HCT116 (cell line): ENCODE data around the gene NRCAM. TPM values are rescaled to one million over a fixed set of nuclear protein-coding genes. Genes with fewer than 3 reads are reported as not detected.

ENCODE experiments used
- ATAC-seq: fragments of 200-7000 bp; cut with Tn5 transposase; 2 replicates; pipeline ENCODE4 v1.9.1; 2020; ENCODE audit warnings: mild to moderate bottlenecking, moderate library complexity
- BruUV-seq: library from RNA; stranded (reverse); fragments of 400-500 nt; replicated peaks from 2 replicates; lab custom pipeline; 2021; lab: Mats Ljungman, UMichigan
- CTCF ChIA-PET: fragments of 300-600 bp; sonication (Branson Sonifier 250); formaldehyde crosslinking; loops from one replicate; lab custom pipeline; 2021; ENCODE audit warnings: antibody characterized with exemption; lab: Charles Lee
- POLR2A ChIA-PET: fragments of 300-600, 350-600 bp; sonication (Branson Sonifier 250); formaldehyde crosslinking; loops from one replicate; lab custom pipeline; 2021; ENCODE audit warnings: antibody characterized with exemption; lab: Charles Lee
- RAD21 ChIA-PET, 2 experiments: fragments of 300-600 bp; sonication (Branson Sonifier 250); formaldehyde crosslinking; loops; one replicate each; lab custom pipeline; 2023; ENCODE audit warnings: low total read pairs in 2 of 2; ENCODE audit not compliant: uncharacterized antibody in 2 of 2, unreplicated experiment in 2 of 2, low non-redundant PET in 1 of 2; lab: Charles Lee
- DNase-seq: peaks from one replicate; pipeline ENCODE4 v3.0.0-alpha.2; 2010; ENCODE audit warnings: low read depth, low spot score
- H2AFZ ChIP-seq: fragments of 200-600 bp; shearing (Covaris generic), sonication (generic); 2 replicates; pipeline ENCODE4 v1.6.1; 2017; ENCODE audit warnings: low read depth, mixed run types, mixed read lengths, antibody characterized with exemption, low read length; ENCODE audit not compliant: poor library complexity, severe bottlenecking
- H3K27ac ChIP-seq: 2 replicates; pipeline ENCODE4 v1.5.1; 2012; ENCODE audit warnings: low read depth, low read length
- H3K27me3 ChIP-seq: fragments of 200-600 bp; sonication (generic); 2 replicates; pipeline ENCODE4 v1.6.1; 2016; ENCODE audit warnings: mixed run types, low read length, mixed read lengths; ENCODE audit not compliant: insufficient read depth
- H3K36me3 ChIP-seq, 2 experiments: fragments of 200-500 bp in 1 of 2; fragments of 200-600 bp in 1 of 2; sonication (Bioruptor generic) in 1 of 2; sonication (generic) in 1 of 2; 2 replicates each; pipeline versions ENCODE4 v1.5.1 to v1.6.1; 2014 to 2016; ENCODE audit warnings: low read length in 2 of 2, inconsistent platforms in 1 of 2, mixed read lengths in 1 of 2, mixed run types in 1 of 2; ENCODE audit not compliant: insufficient read depth in 2 of 2, control insufficient read depth in 1 of 2
- H3K4me1 ChIP-seq, 2 experiments: fragments of 200-600 bp in 1 of 2; sonication (generic) in 1 of 2; 2 replicates each; pipeline versions ENCODE4 v1.5.1 to v1.6.1; 2012 to 2017; ENCODE audit warnings: low read length in 2 of 2, inconsistent platforms in 1 of 2, mild to moderate bottlenecking in 1 of 2, mixed read lengths in 1 of 2, mixed run types in 1 of 2, moderate library complexity in 1 of 2; ENCODE audit not compliant: insufficient read depth in 2 of 2, control insufficient read depth in 1 of 2
- H3K4me2 ChIP-seq: fragments of 200-600 bp; sonication (generic); 2 replicates; pipeline ENCODE4 v1.6.1; 2017; ENCODE audit warnings: mixed run types, low read length, mixed read lengths
- H3K4me3 ChIP-seq, 2 experiments: fragments of 200-600 bp in 1 of 2; sonication (generic) in 1 of 2; replicated peaks in 1 of 2; 2 replicates each; pipeline ENCODE4 v1.5.1; 2011 to 2016; ENCODE audit warnings: low read length in 2 of 2, control low read depth in 1 of 2, low read depth in 1 of 2, mild to moderate bottlenecking in 1 of 2, mixed read lengths in 1 of 2, mixed run types in 1 of 2
- H3K79me2 ChIP-seq: fragments of 200-600 bp; sonication (generic); 2 replicates; pipeline ENCODE4 v1.6.1; 2017; ENCODE audit warnings: mild to moderate bottlenecking, mixed run types, low read length, moderate library complexity, mixed read lengths; ENCODE audit not compliant: insufficient read depth
- H3K9ac ChIP-seq: fragments of 200-600 bp; sonication (generic); 2 replicates; pipeline ENCODE4 v1.6.1; 2016; ENCODE audit warnings: low read length, mixed read lengths
- H3K9me2 ChIP-seq: fragments of 200-600 bp; sonication (generic), shearing (Covaris generic); 2 replicates; pipeline ENCODE4 v1.6.1; 2017; ENCODE audit warnings: mixed run types, mild to moderate bottlenecking, moderate library complexity; ENCODE audit not compliant: insufficient read depth
- H3K9me3 ChIP-seq, 2 experiments: fragments of 200-500 bp in 1 of 2; fragments of 200-600 bp in 1 of 2; sonication (Bioruptor generic) in 1 of 2; sonication (generic) in 1 of 2; 2 replicates each; pipeline ENCODE4 v1.6.1; 2014 to 2017; ENCODE audit warnings: low read length in 2 of 2, mixed read lengths in 2 of 2, inconsistent platforms in 1 of 2, low read depth in 1 of 2, mild to moderate bottlenecking in 1 of 2, mixed run types in 1 of 2, moderate library complexity in 1 of 2; ENCODE audit not compliant: control insufficient read depth in 1 of 2, insufficient read depth in 1 of 2
- H4K20me1 ChIP-seq: fragments of 200-600 bp; sonication (generic), shearing (Covaris generic); 2 replicates; pipeline ENCODE4 v1.6.1; 2017; ENCODE audit warnings: mixed run types, mild to moderate bottlenecking, moderate library complexity; ENCODE audit not compliant: insufficient read depth
- CBX3 ChIP-seq: IDR thresholded peaks from 2 replicates; pipeline ENCODE4 v1.6.1; 2012; ENCODE audit warnings: low read depth
- EZH2 ChIP-seq: fragments of 200-600 bp; sonication (generic); IDR thresholded peaks from 2 replicates; pipeline ENCODE4 v1.6.1; 2017; ENCODE audit warnings: antibody characterized with exemption, mixed run types
- EZH2phosphoT487 ChIP-seq: fragments of 200-600 bp; IDR thresholded peaks from 2 replicates; pipeline ENCODE4 v1.6.1; 2018; ENCODE audit warnings: antibody characterized with exemption, borderline replicate concordance
- FOSL1 ChIP-seq: IDR thresholded peaks from 2 replicates; pipeline ENCODE4 v1.6.1; 2012; ENCODE audit warnings: low read depth
- JUND ChIP-seq: IDR thresholded peaks from 2 replicates; pipeline ENCODE4 v1.6.1; 2012
- POLR2A ChIP-seq: IDR thresholded peaks from 2 replicates; pipeline ENCODE4 v1.7.0; 2011; ENCODE audit warnings: borderline replicate concordance; ENCODE audit not compliant: insufficient read depth, insufficient read length; ENCODE audit errors: extremely low read depth
- RAD21 ChIP-seq: IDR thresholded peaks from 2 replicates; pipeline ENCODE4 v1.6.1; 2012; ENCODE audit warnings: low read depth, mild to moderate bottlenecking
- SIN3A ChIP-seq: IDR thresholded peaks from 2 replicates; pipeline ENCODE4 v1.6.1; 2012; ENCODE audit warnings: low read depth
- SRF ChIP-seq: IDR thresholded peaks from 2 replicates; pipeline ENCODE4 v1.6.1; 2012; ENCODE audit warnings: low read depth
- TCF7L2 ChIP-seq: IDR thresholded peaks from 2 replicates; pipeline ENCODE4 v1.7.0; 2011; ENCODE audit warnings: borderline replicate concordance, inconsistent platforms; ENCODE audit not compliant: insufficient read depth, insufficient read length; ENCODE audit errors: extremely low read depth
- YY1 ChIP-seq: IDR thresholded peaks from 2 replicates; pipeline ENCODE4 v1.6.1; 2011; ENCODE audit warnings: low read length, low read depth, moderate library complexity, mild to moderate bottlenecking; ENCODE audit not compliant: insufficient replicate concordance; ENCODE audit errors: extremely low read depth
- ZFX ChIP-seq: fragments of 450-650 bp; IDR thresholded peaks from 2 replicates; pipeline ENCODE4 v1.6.1; 2017
- ZNF274 ChIP-seq: fragments of 200-500 bp; sonication (Bioruptor generic); IDR thresholded peaks from 2 replicates; pipeline ENCODE4 v1.6.1; 2014; ENCODE audit warnings: mild to moderate bottlenecking, low read depth, low read length, inconsistent platforms
- intact Hi-C: fragments of 100-400 bp; cut with micrococcal nuclease; formaldehyde crosslinking; loops from 2 replicates; pipeline ENCODE4 v1.10.0; 2022
- total RNA-seq: library from RNA; stranded (reverse); gene quantifications from one replicate; pipeline ENCODE4 v1.2.1, GENCODE V29; 2021; ENCODE audit not compliant: unreplicated experiment
- TF ChIP-seq, protein P1 (sequence below), 3 experiments: fragments of 200-600 bp in 1 of 3; sonication (generic) in 1 of 3; IDR thresholded peaks in 2 of 3; conservative IDR thresholded peaks in 1 of 3; 2 replicates each; pipeline ENCODE4 v1.5.1; 2012 to 2017; ENCODE audit warnings: low read depth in 2 of 3, low read length in 2 of 3, antibody characterized with exemption in 1 of 3, borderline replicate concordance in 1 of 3, control low read depth in 1 of 3, mild to moderate bottlenecking in 1 of 3, mixed read lengths in 1 of 3, mixed run types in 1 of 3, moderate library complexity in 1 of 3; ENCODE audit not compliant: insufficient read depth in 1 of 3
- TF ChIP-seq, protein P2 (sequence below): IDR thresholded peaks from 2 replicates; pipeline ENCODE4 v1.6.1; 2012; ENCODE audit warnings: low read depth
- TF ChIP-seq, protein P3 (sequence below): IDR thresholded peaks from 2 replicates; pipeline ENCODE4 v1.6.1; 2011; ENCODE audit warnings: mild to moderate bottlenecking, low read length, moderate library complexity; ENCODE audit not compliant: insufficient replicate concordance; ENCODE audit errors: extremely low read depth

Gene NRCAM
- total RNA-seq, 1 experiment from 2014 or later, result 0.15 TPM

DNA sequence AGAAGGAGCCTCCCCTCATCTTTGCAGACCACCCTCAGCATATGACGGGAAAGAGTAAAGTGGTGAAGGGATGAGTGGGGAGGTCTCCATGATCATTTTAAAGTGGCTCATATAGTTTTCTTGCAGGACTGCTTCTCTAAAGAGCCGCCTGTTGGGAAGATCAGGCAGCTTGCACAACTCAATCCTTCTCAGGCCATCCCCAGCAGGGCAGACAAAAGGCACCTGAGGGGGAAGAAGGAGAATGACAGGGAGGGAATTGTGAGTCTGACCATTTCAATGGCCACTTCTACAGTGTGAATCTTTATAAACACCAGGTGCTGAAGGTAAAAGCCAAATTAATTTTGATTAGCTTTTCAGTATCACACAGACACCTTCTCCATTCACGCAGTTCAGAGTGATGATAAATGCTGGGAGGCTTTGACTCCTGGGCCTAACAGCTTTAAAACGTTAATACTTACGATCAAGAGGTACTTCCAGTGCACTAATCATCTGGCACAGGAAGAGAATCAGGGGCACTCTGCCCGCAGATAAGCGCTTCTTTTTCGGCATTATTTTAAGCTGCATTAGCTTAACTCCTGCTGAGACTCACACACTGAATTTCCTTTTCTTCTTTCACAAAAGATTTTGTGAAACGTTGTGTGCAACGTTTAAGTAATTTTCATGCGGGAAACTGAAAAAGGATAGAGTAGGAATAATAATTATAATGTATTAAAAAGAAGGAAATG, 216.6 kb downstream of the NRCAM start:
- H2AFZ ChIP-seq, result no peak overlapping the region
- ATAC-seq, result no peak
- TF ChIP-seq RAD21 (no peak), YY1 (no peak), SRF (no peak), SIN3A (no peak), EZH2 (no peak), CBX3 (no peak), JUND (no peak), EZH2phosphoT487 (no peak), FOSL1 (no peak), TCF7L2 (no peak), ZFX (no peak), ZNF274 (no peak), POLR2A (no peak)
- TF ChIP-seq, protein P1, sequence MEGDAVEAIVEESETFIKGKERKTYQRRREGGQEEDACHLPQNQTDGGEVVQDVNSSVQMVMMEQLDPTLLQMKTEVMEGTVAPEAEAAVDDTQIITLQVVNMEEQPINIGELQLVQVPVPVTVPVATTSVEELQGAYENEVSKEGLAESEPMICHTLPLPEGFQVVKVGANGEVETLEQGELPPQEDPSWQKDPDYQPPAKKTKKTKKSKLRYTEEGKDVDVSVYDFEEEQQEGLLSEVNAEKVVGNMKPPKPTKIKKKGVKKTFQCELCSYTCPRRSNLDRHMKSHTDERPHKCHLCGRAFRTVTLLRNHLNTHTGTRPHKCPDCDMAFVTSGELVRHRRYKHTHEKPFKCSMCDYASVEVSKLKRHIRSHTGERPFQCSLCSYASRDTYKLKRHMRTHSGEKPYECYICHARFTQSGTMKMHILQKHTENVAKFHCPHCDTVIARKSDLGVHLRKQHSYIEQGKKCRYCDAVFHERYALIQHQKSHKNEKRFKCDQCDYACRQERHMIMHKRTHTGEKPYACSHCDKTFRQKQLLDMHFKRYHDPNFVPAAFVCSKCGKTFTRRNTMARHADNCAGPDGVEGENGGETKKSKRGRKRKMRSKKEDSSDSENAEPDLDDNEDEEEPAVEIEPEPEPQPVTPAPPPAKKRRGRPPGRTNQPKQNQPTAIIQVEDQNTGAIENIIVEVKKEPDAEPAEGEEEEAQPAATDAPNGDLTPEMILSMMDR (IDR thresholded peaks at IDR 0.05 in 2 of 3, conservative IDR thresholded peaks at IDR 0.05 in 1 of 3; ENCODE audit: borderline replicate concordance in 1 of 3, insufficient read depth in 1 of 3, low read depth in 2 of 3, low read length in 2 of 3), result no peak
- TF ChIP-seq, protein P2, sequence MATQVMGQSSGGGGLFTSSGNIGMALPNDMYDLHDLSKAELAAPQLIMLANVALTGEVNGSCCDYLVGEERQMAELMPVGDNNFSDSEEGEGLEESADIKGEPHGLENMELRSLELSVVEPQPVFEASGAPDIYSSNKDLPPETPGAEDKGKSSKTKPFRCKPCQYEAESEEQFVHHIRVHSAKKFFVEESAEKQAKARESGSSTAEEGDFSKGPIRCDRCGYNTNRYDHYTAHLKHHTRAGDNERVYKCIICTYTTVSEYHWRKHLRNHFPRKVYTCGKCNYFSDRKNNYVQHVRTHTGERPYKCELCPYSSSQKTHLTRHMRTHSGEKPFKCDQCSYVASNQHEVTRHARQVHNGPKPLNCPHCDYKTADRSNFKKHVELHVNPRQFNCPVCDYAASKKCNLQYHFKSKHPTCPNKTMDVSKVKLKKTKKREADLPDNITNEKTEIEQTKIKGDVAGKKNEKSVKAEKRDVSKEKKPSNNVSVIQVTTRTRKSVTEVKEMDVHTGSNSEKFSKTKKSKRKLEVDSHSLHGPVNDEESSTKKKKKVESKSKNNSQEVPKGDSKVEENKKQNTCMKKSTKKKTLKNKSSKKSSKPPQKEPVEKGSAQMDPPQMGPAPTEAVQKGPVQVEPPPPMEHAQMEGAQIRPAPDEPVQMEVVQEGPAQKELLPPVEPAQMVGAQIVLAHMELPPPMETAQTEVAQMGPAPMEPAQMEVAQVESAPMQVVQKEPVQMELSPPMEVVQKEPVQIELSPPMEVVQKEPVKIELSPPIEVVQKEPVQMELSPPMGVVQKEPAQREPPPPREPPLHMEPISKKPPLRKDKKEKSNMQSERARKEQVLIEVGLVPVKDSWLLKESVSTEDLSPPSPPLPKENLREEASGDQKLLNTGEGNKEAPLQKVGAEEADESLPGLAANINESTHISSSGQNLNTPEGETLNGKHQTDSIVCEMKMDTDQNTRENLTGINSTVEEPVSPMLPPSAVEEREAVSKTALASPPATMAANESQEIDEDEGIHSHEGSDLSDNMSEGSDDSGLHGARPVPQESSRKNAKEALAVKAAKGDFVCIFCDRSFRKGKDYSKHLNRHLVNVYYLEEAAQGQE, result no peak
- TF ChIP-seq, protein P3, sequence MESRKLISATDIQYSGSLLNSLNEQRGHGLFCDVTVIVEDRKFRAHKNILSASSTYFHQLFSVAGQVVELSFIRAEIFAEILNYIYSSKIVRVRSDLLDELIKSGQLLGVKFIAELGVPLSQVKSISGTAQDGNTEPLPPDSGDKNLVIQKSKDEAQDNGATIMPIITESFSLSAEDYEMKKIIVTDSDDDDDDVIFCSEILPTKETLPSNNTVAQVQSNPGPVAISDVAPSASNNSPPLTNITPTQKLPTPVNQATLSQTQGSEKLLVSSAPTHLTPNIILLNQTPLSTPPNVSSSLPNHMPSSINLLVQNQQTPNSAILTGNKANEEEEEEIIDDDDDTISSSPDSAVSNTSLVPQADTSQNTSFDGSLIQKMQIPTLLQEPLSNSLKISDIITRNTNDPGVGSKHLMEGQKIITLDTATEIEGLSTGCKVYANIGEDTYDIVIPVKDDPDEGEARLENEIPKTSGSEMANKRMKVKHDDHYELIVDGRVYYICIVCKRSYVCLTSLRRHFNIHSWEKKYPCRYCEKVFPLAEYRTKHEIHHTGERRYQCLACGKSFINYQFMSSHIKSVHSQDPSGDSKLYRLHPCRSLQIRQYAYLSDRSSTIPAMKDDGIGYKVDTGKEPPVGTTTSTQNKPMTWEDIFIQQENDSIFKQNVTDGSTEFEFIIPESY, result no peak
- TF ChIP-seq, all 23 proteins: peak for 0
- H3K4me2 ChIP-seq, result no peak overlapping the region
- intact Hi-C loops, result no loop called here
- H3K9me2 ChIP-seq, result no peaks in the 10 kb centered on the region
- POLR2A ChIA-PET, result no interaction called here
- no TSS peak for BruUV-seq
- no peaks in the 10 kb centered on the region for H3K9me3 ChIP-seq
- no peak overlapping the region for H3K27ac ChIP-seq
- DNase-seq, result no peak
- no peaks in the 10 kb centered on the region for H4K20me1 ChIP-seq
- CTCF ChIA-PET, result no interaction called here
- H3K79me2 ChIP-seq, result no peaks in the 10 kb centered on the region
- no peaks in the 10 kb centered on the region for H3K36me3 ChIP-seq
- H3K27me3 ChIP-seq, result no peaks in the 10 kb centered on the region
- RAD21 ChIA-PET, result no interaction called here
- H3K4me1 ChIP-seq, result peaks cover 0 to 13% of the 10 kb centered on the region in 2 experiments; a peak in 1 of 4 replicates
- H3K4me3 ChIP-seq, result no peak overlapping the region
- H3K9ac ChIP-seq, result no peak overlapping the region
